ENCODE measurements around the gene UGT1A6.

UGT1A6 gene

GRCh38 chr2:233764761-233765160 is 72.1 kb downstream of the UGT1A6 start:
- DNase-seq (ENCODE audit: low read depth in 3 of 3), result no peak

- no peak for DNase-seq (ENCODE audit: low read depth in 3 of 3)
These were observed 73.7 kb downstream of the UGT1A6 start for GRCh38 chr2:233766416-233766815.

GRCh38 chr2:233768076-233768475 is 75.4 kb downstream of the UGT1A6 start:
- no peak for DNase-seq (ENCODE audit: low read depth in 3 of 3)

- DNase-seq (ENCODE audit: low read depth in 3 of 3), result no peak
These were observed 76.6 kb downstream of the UGT1A6 start for GRCh38 chr2:233769260-233769659.

- DNase-seq (ENCODE audit: low read depth in 3 of 3), result no peak
These were observed 79.5 kb downstream of the UGT1A6 start for GRCh38 chr2:233772153-233772552.

GRCh38 chr2:233772583-233772982 is 79.9 kb downstream of the UGT1A6 start:
- DNase-seq (ENCODE audit: low read depth in 3 of 3), result no peak

- DNase-seq (ENCODE audit: low read depth in 3 of 3), result no peak
These were observed 81.2 kb downstream of the UGT1A6 start for GRCh38 chr2:233773854-233774253.

GRCh38 chr2:233775414-233775813 is 82.7 kb downstream of the UGT1A6 start:
- no peak for DNase-seq (ENCODE audit: low read depth in 3 of 3)

GRCh38 chr2:233778030-233778429 is 85.3 kb downstream of the UGT1A6 start, which contains the start of gene MROH2A:
Gene MROH2A (plus strand): TSS chr2:233778330. CDS start chr2:233779359, 1,029 bp downstream.
- no peak for DNase-seq (ENCODE audit: low read depth in 3 of 3)

- no peak for DNase-seq (ENCODE audit: low read depth in 3 of 3)
These were observed 87.0 kb downstream of the UGT1A6 start for GRCh38 chr2:233779722-233780121.

GRCh38 chr2:233780771-233781170 is 88.1 kb downstream of the UGT1A6 start:
- no peak for DNase-seq (ENCODE audit: low read depth in 3 of 3)

- DNase-seq (ENCODE audit: low read depth in 3 of 3), result no peak
These were observed 96.9 kb downstream of the UGT1A6 start for GRCh38 chr2:233789554-233789953.

- no peak for DNase-seq (ENCODE audit: low read depth in 3 of 3)
These were observed 98.6 kb downstream of the UGT1A6 start for GRCh38 chr2:233791151-233791882.

GRCh38 chr2:233791883-233792329 is 99.2 kb downstream of the UGT1A6 start:
- DNase-seq (ENCODE audit: low read depth in 3 of 3), result no peak

GRCh38 chr2:233792720-233793119 is 100.0 kb downstream of the UGT1A6 start:
- no peak for DNase-seq (ENCODE audit: low read depth in 3 of 3)

GRCh38 chr2:233793465-233794127 is 100.9 kb downstream of the UGT1A6 start:
- DNase-seq (ENCODE audit: low read depth in 3 of 3), result no peak

- no peak for DNase-seq (ENCODE audit: low read depth in 3 of 3)
These were observed 101.5 kb downstream of the UGT1A6 start for GRCh38 chr2:233794128-233794658.

GRCh38 chr2:233795735-233796171 is 103.1 kb downstream of the UGT1A6 start:
- no peak for DNase-seq (ENCODE audit: low read depth in 3 of 3)

- DNase-seq (ENCODE audit: low read depth in 3 of 3), result no peak
These were observed 103.6 kb downstream of the UGT1A6 start for GRCh38 chr2:233796254-233796653.

GRCh38 chr2:233798335-233799086 is 105.8 kb downstream of the UGT1A6 start:
- no peak for DNase-seq (ENCODE audit: low read depth in 3 of 3)

- no peak for DNase-seq (ENCODE audit: low read depth in 3 of 3)
These were observed 106.5 kb downstream of the UGT1A6 start for GRCh38 chr2:233799087-233799665.

- DNase-seq (ENCODE audit: low read depth in 3 of 3), result no peak
These were observed 107.0 kb downstream of the UGT1A6 start for GRCh38 chr2:233799716-233800115.

Data from stimulated activated CD4-positive, alpha-beta T cell treated with anti-CD3 and anti-CD28 coated beads, TNF-alpha, amount 100 ng/mL, for 48 hours (primary cell).